ENCODE measurements around the gene CGB1. TPM values are rescaled to one million over a fixed set of nuclear protein-coding genes. Genes with fewer than 3 reads are reported as not detected.

The CGB1 gene
- total and polyA plus RNA-seq, 2 of the 13 experiments (the other 11 are each of a cell fraction or from before 2014, with no cell fraction given), result not detected

- TF ChIP-seq HMGXB4 (CRISPR knock-in tag; IDR thresholded peaks at IDR 0.05; ENCODE audit: borderline replicate concordance in 1 of 2, low read depth in 1 of 2), result peak in 1 of 2 experiments; percentile 43; a peak in 1 of 4 replicates
- TF ChIP-seq UBTF (CRISPR knock-in tag; IDR thresholded peaks at IDR 0.05), result peak; percentile 72; the same call in 1 of the 2 replicates
- TF ChIP-seq ZNF749 (CRISPR knock-in tag; IDR thresholded peaks at IDR 0.05; ENCODE audit: borderline replicate concordance), result 0 out of 2 replicates have a peak, but pooled peaks have one; percentile 40
- TF ChIP-seq RELA (CRISPR knock-in tag; IDR thresholded peaks at IDR 0.05), result no peak
- peak; percentile 56 for TF ChIP-seq RBFOX2 (IDR thresholded peaks at IDR 0.05; ENCODE audit: low read depth, low read length)
- peak; percentile 53 for TF ChIP-seq ZNF574 (CRISPR knock-in tag; IDR thresholded peaks at IDR 0.05)
- no peak for TF ChIP-seq HIVEP1 (CRISPR knock-in tag; IDR thresholded peaks at IDR 0.05)
- no peak for TF ChIP-seq ATF7-NPFF (CRISPR knock-in tag; IDR thresholded peaks at IDR 0.05; ENCODE audit: low read depth)
- TF ChIP-seq GABPB1 (CRISPR knock-in tag; IDR thresholded peaks at IDR 0.05), result peak; percentile 49; the same call in 1 of the 2 replicates
- TF ChIP-seq ZFY (CRISPR knock-in tag; IDR thresholded peaks at IDR 0.05), result peak; percentile 47; the same call in 1 of the 2 replicates
- peak; percentile 91 for TF ChIP-seq KDM2A (CRISPR knock-in tag; IDR thresholded peaks at IDR 0.05; ENCODE audit: borderline replicate concordance, low read depth)
- no peak for TF ChIP-seq MZF1 (CRISPR knock-in tag; IDR thresholded peaks at IDR 0.05; ENCODE audit: borderline replicate concordance)
- peak; percentile 75 for TF ChIP-seq ZNF687 (CRISPR knock-in tag; IDR thresholded peaks at IDR 0.05)
- TF ChIP-seq MYC (CRISPR knock-in tag; IDR thresholded peaks at IDR 0.05; ENCODE audit: borderline replicate concordance), result 0 out of 2 replicates have a peak, but pooled peaks have one; percentile 28
- 0 out of 2 replicates have a peak, but pooled peaks have one; percentile 27 for TF ChIP-seq REXO4 (CRISPR knock-in tag; IDR thresholded peaks at IDR 0.05; ENCODE audit: borderline replicate concordance)
These were observed 18.9 kb downstream of the CGB1 start (continued) for GRCh38 chr19:49017666-49018351.
